NCI-H526 (cell line): ENCODE measurements around the gene DDX10.

Experiments
- DNase-seq, 2 experiments: peaks; one replicate each; lab custom pipeline; 2025; lab: John Stamatoyannopoulos, UW

The DDX10 gene

DNA sequence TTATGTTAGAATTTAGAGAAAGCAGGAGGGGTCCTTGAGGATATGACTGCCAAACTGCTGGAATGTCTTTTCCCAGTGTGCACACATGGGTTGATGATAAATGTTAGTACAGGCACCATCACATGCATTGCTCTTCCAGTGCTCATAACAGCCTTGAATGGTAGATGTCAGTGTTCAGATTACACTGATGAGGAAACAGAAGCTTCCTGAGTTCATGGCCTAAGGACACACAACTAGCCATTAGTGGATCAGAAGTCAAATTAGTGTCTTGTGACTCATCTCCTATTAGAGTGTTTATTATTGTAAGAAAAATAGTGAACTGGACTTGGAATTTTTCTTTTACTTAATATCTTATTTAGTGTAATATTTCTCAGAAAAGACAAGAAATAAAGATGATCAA, 241.5 kb downstream of the DDX10 start:
- DNase-seq = no peak

DNA sequence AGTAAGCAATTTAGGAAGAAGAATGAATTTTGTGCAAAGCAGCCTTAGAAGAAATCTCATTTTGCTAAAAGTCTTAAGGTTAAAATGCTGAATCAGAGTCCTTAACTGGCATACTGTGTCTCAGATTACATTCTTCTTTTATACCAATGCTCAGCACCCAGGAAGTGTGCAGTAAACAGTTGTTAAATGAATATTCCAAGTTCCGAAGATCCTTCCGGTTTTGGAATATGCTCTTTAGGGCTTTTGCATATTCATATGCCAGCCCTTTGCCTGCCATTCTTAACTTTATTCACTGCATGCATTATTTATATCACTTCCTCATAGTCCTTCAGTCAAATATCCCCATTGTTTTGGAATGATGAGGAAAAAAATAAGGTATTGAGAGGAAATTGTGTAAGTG, 242.0 kb downstream of the DDX10 start:
- peak; percentile 77 to 79 for DNase-seq

DNA sequence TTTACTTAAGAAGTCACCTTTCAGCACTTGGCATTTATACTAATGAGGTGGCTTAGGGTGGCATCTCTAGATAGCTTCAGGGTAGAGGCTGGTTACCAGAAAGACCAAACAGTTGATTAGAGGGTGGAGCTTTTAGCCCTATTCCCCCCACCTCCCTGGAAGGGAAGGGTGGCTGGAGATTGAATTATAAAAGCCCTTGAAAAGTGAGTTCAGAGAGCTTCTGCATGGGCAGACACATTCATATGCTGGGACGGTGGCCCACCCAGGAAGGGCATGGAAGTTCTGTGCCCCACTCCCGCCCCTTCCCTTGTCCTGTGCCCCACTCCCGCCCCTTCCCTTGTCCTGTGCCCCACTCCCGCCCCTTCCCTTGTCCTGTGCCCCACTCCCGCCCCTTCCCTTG, 244.2 kb downstream of the DDX10 start:
- DNase-seq = no peak

DNA sequence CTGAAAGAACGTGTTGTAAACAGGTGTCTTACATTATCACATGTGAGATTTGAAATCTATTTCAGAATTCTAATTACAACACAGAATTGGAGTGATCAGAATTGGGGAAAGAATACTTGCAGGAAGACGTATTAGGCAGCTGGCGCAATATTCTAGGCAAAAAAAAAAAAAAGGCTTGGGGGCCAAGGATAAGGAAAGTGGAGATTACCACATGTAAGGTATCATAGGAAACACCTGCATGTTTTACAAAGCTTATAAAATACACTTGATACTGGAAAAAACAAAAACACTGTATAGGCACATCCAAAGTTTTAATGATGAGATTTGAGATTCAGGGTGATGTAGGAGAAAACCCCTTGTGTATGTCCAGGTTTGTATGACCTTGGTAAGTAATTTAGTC, 245.1 kb downstream of the DDX10 start:
- DNase-seq = no peak

DNA sequence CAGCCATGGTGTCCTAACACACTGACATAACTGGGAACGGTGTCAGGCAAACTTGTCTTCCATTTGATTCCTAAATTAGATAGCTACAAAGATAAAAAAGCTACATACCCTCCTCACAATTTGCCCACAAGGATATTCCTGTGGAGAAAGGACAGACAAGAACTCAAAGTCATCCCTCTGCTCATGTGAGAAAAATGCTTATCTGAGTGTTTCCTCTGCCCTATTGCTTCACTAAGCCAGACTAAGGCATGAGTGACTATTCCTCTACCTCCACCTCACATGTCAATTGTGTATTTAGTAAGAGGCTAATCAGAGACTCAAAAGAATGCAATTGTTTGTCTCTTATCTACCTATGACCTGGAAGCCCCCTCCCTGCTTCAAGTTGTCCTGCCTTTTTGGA, 247.7 kb downstream of the DDX10 start:
- DNase-seq = no peak

DNA sequence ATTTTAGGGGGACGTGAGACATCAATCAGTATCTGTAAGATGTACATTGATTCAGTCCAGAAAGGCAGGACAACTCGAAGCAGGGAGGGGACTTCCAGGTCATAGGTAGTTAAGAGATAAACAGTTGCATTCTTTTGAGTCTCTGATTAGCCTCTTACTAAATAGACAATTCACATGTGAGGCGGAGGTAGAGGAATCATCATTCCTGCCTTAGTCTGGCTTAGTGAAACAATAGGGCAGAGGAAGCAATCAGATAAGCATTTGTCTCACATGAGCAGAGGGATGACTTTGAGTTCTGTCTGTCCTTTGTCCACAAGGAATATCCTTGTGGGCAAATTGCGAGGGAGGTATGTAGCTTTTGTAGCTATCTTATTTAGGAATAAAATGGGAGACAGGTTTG, 248.3 kb downstream of the DDX10 start:
- no peak for DNase-seq

DNA sequence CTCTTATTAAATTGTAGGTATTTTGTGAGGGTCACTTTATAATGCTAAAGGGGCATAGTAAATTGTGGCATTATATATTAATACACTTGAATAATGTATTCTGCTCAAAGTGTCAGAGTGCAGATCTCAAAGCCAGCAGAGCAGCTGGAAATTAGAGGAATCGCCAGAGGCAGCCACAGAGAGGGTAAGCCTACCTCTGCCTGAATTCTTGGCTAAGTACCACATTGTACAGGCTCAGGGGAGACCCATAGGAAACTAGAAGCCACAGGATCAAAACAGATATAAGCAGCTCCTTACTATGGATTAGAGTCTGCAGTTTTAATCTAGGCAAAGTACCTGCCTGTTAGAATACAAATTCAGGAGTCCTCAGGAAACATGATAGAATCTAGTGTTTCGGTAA, 249.3 kb downstream of the DDX10 start:
- DNase-seq = no peak

DNA sequence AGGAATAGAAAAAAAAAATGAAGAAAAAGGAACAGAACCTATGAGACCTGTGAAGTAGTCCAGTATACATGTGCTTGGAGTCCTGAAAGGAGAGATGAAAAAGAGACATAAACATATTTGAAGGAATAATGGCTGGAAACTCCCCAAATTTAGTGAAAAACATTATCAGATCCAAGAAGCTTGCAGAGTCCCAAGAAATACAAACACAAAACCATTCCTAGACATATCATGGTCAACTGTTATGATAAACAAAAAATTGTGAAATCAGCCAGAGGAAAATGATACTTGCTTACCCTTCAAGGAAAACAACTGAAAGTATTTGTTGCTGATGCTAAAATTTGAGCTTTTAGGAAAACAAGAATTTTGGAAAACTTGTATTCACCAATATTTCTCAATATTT, 250.1 kb downstream of the DDX10 start:
- DNase-seq = no peak

DNA sequence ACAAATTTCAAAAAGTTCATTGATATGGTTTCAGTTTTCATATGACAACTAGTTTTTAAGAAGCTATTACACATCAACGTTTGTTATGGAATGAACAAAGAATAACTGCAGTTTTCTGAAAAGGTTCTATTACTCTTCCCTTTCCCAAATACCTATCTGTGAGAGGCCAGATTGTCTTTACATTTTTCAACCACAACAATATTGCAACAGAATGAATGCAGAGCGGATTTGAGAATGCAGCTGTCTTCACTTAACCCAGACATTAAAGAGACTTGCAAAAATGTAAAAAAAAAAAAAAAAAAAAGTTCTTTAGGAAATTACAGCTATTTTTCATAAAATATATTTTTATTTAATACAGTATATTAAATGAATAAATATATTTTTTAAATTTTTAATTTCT, 250.8 kb downstream of the DDX10 start:
- DNase-seq = no peak

DNA sequence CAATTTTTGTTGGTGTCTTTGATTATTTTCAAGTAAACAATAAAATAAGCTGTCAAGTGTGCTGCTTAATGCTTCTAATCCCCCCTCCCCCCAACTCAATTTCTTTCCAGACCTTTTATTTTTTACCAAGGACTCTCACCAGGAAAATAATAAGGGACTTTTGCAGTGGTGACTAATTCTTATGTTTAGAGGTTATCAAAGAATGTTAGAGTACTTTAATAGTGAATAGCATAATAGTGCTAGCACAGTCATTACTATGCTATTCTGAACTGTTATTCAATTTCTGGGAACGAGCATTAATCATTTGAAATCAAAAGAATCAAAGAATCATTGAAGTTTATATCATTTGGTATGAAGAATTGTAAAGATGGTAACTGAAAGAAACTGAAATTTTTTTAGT, 251.4 kb downstream of the DDX10 start:
- DNase-seq = no peak

DNA sequence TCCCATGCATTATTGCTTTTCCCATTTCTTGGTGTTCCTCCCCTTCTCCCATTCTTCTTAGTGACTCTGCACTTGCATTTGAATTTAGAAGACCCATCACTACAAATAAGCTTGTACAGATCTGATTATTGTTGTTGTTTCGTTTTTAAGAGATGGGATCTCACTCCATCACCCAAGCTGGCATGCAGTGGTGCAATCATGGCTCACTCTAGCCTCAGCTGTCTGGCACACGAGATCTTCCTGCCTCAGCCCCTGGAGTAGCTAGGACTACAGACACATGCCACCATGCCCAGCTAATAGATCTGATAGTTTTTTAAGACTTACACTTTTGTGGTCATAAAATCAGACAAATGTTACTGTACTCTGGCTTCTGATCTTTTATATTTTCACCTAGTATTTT, 252.1 kb downstream of the DDX10 start:
- no peak for DNase-seq

DNA sequence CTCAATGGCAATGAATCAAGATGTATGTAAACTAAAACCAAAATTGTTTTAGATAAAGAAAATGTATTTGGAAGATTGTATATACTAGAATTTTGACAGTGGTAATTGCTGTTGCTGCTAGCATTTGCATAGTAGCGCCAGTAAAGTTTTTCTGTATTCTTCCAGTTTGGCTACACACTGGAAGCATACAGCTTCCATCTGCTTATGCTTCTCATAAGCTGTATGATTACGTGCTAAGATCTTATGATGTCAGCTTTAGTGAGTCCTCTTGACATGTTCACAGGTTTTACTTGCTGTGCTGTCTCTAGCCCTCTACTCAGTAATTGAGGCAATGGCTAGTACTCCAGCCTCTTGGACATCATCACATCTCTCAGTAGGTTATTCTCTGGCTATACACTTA, 256.3 kb downstream of the DDX10 start:
- DNase-seq = no peak

DNA sequence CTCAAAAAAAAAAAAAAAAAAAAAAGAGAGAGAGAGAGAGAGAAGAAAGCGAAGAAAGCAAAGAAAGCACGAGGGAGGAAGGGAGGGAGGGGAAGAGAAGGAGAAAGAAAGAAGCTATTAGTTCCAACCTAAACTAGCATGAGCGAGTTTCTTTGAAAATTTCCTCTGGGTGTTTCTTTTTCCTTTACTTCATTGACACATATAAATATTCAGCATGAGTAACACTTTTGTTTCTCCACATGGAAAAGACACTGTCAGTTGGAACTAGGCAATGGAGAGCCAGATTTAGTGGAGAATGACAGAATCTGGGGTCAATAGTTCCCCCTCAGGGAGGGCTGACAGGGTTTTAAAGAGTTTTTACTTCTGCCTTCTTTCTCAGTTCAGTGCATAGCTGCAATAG, 257.4 kb downstream of the DDX10 start:
- no peak for DNase-seq

DNA sequence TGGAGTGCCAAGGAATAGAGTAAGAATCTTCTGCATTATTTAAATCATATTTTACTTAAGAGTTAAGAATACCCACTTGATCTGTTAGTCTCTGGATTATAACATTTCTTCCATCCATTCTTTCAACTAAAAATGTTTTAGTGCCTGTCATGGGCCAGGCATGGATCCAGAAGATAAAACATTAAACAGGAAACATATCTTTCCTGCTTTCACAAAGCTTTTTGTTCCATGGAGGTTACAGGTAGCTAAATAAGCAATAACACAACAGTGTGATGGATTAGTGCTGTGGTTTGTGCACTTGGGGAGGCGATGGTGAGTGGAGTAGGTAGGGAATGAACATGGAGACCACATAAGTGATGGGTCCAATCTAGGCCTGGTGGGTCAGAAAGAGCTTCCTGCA, 258.5 kb downstream of the DDX10 start:
- no peak for DNase-seq

DNA sequence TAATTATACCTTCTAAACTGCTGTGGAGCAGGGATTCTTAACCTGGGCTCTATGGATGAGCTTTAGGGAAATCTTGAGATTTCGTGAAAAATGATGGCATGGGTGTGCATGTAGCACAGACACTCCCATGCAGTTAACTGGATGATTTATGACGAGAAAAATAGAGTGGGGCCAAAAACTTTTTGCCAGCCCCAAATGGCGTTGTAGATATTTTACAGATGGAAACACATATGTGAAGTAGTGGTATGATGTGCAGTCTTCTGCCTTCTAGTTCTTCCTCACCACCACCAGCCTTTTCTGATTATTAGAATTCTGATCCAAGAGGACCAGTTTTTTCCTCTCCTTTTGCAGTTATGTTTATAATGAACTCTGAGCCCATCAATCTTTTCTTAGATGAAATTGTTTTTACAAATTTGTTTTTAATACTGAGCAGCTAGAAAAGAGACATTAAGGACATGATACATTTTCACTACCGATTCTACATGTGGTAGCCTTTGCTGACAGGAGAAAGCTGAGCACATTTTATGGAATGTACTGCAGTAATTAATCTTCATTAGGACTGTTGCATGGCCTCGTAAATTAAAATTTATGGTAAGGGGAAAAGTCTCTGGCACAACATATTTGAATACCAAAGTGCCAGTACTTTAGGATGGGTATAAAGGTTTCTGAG, 261.4 kb downstream of the DDX10 start:
- DNase-seq = peak; percentile 31 to 63

DNA sequence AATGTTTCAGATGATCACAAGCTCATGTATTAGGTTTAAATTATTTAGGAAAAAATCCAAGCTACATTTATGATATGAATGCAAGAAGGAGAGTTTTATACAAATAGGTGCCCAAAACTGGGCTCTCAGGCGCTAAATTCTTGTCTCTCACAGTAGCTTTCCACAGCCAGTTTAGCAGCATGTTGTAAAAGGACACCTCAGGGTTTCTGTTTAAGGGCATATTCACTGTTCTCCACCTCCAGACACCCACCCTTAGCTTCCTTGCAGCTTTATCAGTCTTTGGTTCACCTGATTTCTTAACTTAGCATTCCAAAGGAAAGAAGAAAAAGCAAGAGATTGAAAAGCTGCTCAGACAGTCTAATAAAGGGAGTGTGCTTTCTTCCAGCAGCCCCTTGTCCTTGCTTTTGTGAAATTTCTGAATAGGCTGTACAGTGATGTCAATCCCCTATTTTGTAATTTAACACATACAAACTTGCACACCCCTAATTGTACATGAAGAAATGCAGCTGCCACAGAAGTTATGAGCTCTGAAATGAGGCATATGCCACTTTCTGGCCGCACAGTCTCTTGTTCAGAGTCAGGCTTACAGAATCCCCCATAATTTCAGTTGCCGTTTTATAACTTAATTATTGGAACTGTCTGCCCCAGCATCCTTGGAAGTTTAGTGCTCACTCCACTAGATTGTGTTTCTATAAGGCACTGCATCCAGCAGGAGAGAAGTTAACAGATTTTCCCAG, 262.1 kb downstream of the DDX10 start:
- DNase-seq = no peak

DNA sequence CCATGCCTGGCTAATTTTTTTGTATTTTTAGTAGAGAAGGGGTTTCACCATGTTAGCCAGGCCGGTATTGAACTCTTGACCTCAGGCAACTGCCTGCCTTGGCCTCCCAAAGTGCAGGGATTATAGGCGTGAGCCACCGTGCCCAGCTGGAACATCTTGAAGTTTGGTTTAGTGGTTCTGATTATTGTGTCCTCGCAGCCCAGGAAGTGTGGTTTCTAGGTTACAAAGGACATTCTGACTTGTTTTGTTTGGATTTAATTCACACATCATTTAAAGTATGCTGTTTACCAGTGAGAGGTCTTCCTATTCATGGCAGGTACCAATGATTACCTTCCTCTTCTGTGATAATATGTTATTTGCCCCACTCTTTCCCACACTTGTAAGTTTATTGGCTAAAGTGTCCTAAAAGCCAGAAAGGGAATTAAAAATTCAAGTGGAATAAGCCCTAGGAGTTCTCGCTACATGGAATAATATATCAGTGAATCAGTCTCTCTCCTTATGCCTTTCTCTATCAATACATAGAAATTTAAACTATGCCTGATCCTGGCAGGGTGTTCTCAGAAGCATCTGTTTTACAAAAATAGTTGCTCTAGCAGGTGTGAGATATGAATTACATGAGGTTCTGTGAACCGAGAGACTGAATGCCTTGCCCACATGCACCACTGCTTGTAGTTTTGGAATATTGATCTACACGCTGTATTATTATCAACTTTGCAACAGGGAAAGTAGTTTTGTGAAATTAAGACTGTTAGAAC, 263.1 kb downstream of the DDX10 start:
- no peak for DNase-seq

DNA sequence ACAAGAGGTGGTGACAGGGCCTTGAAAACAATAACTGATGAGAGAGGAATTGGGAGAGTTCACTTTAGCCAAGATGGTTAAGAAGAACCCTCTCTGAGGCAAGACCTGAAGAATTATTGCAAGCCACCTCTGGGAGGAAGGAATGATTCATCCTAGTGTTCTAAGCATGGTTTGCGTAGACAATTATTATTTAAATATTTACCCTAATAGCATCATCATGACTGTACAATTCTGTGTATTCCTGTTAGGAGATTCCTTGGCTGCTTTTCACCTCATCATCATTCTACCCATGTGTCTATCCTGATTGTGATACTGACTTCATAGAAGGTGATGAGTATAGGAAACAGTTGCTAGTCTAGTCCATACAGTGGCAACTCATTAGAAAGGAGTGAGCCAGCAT, 264.4 kb downstream of the DDX10 start:
- DNase-seq = no peak

DNA sequence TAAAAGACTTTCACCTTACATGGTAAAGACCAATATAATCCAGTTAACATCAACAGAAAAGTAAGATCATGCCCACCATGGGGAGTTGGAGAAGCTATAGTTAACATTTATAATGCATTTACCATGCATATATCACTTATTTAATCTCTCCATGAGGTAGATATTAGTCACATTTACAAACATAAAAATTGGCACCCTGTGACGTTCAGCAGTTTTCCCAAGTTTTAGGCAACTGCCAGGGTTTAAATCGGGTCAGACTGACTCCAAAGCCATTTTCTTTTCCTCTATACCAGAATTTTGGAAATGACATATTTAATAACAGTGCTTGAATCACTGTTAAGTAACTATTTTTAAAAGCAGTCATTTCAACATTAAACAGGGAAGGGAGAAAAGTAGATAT, 266.3 kb downstream of the DDX10 start:
- no peak for DNase-seq

DNA sequence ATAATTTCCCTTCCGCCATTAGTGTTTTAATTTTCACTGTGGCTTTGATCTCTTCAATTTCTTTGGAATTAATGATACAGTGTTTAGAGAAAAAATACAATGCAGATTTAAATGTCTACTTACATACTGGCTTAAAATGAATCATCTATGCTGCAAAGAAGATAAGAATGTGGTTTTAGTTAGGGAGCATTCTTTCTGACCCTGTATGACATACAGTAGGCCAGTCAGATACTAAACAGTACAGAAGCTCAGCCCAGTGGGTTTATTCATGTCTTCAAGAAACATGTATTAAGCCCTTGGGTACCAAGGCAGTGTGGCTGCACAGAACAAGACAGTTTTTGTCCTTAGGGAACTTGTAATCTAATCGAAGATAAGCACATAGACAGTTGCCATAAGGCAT, 268.8 kb downstream of the DDX10 start:
- DNase-seq = no peak

DNA sequence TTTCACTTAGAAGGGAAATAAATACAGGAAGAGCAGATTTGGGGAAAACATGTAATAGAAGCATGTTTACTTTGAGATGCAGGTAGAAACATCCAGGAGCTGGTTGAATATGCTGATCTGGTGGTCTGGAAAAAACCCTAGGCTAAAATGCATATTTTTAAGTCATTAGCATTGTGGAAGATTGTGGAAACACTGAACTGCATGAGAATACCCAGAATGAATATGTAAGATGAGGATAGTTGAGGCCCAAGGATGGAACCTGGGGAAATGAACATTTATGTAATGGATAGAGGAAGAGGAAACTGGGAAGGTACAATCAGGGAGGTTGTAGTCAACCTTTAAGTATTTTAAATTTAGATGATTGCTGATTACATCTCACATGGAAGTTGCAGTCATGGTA, 269.4 kb downstream of the DDX10 start:
- DNase-seq = no peak

DNA sequence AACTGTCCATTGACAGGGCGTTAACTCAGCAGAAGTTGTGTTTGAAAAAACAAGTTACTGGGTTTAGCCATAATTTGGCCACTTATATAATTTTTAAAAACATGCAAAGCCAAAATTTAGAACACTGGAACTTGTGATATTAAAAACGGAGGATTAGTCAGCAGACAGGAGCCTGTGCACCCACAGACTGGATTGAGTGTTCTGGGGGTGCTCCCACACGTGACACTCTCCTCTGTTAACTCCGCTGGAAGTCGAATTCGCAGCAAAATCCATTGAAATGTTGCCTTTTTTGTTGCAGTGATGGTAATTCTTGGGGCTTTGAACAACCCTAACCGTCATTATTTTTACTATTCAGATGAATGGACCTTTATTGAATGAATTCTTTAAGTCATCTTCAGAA, 269.8 kb downstream of the DDX10 start:
- DNase-seq = no peak

DNA sequence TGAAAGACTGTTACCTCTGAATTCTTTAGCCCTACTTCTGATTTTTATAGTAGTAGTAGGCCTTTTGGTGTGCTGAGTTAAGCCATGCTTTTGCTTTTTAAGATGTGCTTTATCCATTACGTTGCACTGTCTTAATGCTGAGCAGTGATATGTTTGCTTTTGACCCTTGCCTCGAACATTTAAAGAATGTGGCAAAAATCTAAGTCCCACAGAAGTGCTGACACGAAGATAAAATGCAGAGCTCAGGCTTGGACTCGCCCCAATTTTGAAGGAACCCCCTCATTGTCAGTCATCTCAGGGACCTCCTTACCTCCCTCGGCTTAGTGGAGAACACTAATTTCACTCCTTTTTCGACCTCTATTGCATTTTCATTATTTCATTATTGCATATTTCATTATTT, 272.9 kb downstream of the DDX10 start:
- DNase-seq = no peak
